HFFc6 (cell line): ENCODE data around the gene CCT8L2. TPM values are rescaled to one million over a fixed set of nuclear protein-coding genes. Genes with fewer than 3 reads are reported as not detected.
"Not testable (repeated sequence)": the region's sequence is repeated elsewhere in the genome, so short reads cannot be mapped to it uniquely, and the experiment has no call there.

Experiments
- DNase-seq: peaks from one replicate; pipeline ENCODE4 v3.0.0-alpha.2; 2018
- H3K27ac Mint-ChIP-seq: 2 replicates; pipeline ENCODE4 v1.8.0; 2020; ENCODE audit warnings: mild to moderate bottlenecking, mixed read lengths
- H3K27me3 Mint-ChIP-seq: 2 replicates; pipeline ENCODE4 v1.8.0; 2021; ENCODE audit warnings: mild to moderate bottlenecking, moderate library complexity, mixed read lengths; ENCODE audit not compliant: insufficient read depth
- H3K36me3 Mint-ChIP-seq: 2 replicates; pipeline ENCODE4 v1.8.0; 2021; ENCODE audit warnings: low read depth, mixed read lengths
- H3K4me1 Mint-ChIP-seq: 2 replicates; pipeline ENCODE4 v1.8.0; 2020; ENCODE audit warnings: low read depth, mixed read lengths
- H3K4me3 Mint-ChIP-seq: 2 replicates; pipeline ENCODE4 v1.8.0; 2020; ENCODE audit warnings: mild to moderate bottlenecking, moderate library complexity, mixed read lengths
- H3K9me3 Mint-ChIP-seq: 2 replicates; pipeline ENCODE4 v1.8.0; 2020; ENCODE audit warnings: mild to moderate bottlenecking, mixed read lengths
- CTCF ChIP-seq: fragments of 200-600 bp; sonication (generic); IDR thresholded peaks from 2 replicates; pipeline ENCODE4 v1.5.0; 2021; ENCODE audit warnings: antibody characterized with exemption, mild to moderate bottlenecking
- total RNA-seq, 6 experiments: library from RNA; stranded (reverse); fragmentation: NEBNext Ultra II Directional; extraction: Animal tissue kit (Norgen Biotek cat#: 25700); gene quantifications; 2 replicates in 1 of 6; 3 replicates in 5 of 6; pipeline ENCODE4 v1.2.3, GENCODE V29; 2021

Gene CCT8L2
- total RNA-seq, 6 experiments from 2014 or later, result not detected

- TF ChIP-seq CTCF, result no peak
- Mint-ChIP-seq H3K27ac (no peak overlapping the region), H3K36me3 (peaks cover under 1% of the 10 kb centered on the region; the same call in 1 of the 2 replicates), H3K27me3 (no peaks in the 10 kb centered on the region; the same call in 1 of the 2 replicates), H3K9me3 (peaks cover 7% of the 10 kb centered on the region), H3K4me3 (no peak overlapping the region), H3K4me1 (no peaks in the 10 kb centered on the region)
- DNase-seq, result no peak
These were observed 29.7 kb downstream of the CCT8L2 start for GRCh38 chr22:16562711-16563554.

- H3K27ac Mint-ChIP-seq, H3K4me1 Mint-ChIP-seq, H3K4me3 Mint-ChIP-seq, H3K36me3 Mint-ChIP-seq, H3K27me3 Mint-ChIP-seq, DNase-seq: not testable (repeated sequence)
- H3K9me3 Mint-ChIP-seq, result peaks cover 14% of the 10 kb centered on the region
These were observed 31.4 kb downstream of the CCT8L2 start for GRCh38 chr22:16561093-16561658.

GRCh38 chr22:16560651-16561050, 32.0 kb downstream of the CCT8L2 start:
- H3K4me1 Mint-ChIP-seq, H3K36me3 Mint-ChIP-seq, H3K27ac Mint-ChIP-seq, H3K27me3 Mint-ChIP-seq, DNase-seq, H3K4me3 Mint-ChIP-seq: not testable (repeated sequence)
- H3K9me3 Mint-ChIP-seq, result peaks cover 16% of the 10 kb centered on the region

- not testable (repeated sequence) for DNase-seq, H3K36me3 Mint-ChIP-seq, H3K27ac Mint-ChIP-seq, H3K4me1 Mint-ChIP-seq, H3K4me3 Mint-ChIP-seq, H3K27me3 Mint-ChIP-seq
- H3K9me3 Mint-ChIP-seq, result peaks cover 22% of the 10 kb centered on the region
These were observed 32.6 kb downstream of the CCT8L2 start for GRCh38 chr22:16559996-16560395.

DNA sequence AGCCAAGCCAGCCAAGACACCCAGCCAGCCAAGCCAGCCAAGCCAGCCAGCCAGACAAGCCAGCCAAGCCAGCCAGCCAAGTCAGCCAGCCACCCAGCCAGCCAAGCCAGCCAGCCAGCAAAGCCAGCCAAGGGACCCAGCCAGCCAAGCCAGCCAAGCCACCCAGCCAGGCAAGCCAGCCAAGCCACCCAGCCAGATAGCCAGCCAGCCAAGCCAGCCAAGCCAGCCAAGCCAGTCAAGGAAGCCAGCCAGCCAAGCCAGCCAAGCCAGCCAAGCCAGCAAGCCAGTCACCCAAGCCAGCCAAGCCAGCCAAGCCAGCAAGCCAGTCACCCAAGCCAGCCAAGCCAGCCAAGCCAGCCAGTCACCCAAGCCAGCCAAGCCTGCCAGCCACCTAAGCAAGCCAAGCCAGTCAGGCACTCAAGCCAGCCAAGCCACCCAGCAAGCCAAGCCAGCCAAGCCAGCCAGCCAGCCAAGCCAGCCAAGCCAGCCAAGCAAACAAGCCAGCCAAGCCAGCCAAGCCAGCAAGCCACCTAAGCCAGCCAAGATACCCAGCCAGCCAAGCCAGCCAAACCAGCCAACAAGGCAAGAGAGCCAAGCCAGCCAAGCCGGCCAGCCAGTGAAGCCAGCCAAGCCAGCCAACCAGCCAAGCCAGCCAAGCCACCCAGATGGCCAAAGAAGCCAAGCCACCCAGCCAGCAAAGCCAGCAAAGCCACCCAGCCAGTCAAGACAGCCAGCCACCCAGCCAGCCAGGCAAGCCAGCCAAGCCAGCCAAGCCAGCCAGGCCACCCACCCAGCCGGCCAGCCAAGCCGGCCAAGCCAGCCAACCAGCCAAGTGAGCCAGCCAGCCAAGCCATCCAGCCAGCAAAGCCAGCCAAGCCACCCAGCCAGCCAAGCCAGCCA, 33.3 kb downstream of the CCT8L2 start:
- H3K27me3 Mint-ChIP-seq, result no peaks in the 10 kb centered on the region; the same call in 1 of the 2 replicates
- H3K9me3 Mint-ChIP-seq, result peaks cover 25% of the 10 kb centered on the region
- TF ChIP-seq CTCF, result no peak
- peaks cover 5% of the 10 kb centered on the region; the same call in 1 of the 2 replicates for H3K36me3 Mint-ChIP-seq
- no peak for DNase-seq
- no peaks in the 10 kb centered on the region for H3K4me1 Mint-ChIP-seq
- H3K4me3 Mint-ChIP-seq, result no peak overlapping the region
- no peak overlapping the region for H3K27ac Mint-ChIP-seq

DNA sequence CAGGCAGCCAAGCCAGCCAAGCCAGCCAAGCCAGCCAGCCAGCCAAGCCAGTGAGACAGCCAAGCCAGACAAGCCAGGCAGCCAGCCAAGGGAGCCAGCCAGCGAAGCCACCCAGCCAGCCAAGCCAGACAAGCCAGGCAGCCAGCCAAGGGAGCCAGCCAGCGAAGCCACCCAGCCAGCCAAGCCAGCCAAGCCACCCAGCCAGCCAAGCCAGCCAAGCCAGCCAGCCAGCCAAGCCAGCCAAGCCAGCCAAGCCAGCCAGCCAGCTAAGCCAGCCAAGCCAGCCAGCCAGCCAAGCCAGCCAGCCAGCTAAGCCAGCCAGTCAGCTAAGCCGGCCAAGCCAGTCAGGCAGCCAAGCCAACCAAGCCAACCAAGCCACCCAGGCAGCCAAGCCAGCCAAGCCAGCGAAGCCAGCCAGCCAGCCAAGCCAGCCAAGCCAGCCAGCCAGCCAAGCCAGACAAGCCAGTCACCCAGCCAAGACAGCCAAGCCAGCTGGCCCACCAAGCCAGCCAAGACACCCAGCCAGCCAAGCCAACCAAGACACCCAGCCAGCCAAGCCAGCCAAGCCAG, 34.1 kb downstream of the CCT8L2 start:
- not testable (repeated sequence) for DNase-seq, H3K4me1 Mint-ChIP-seq, H3K27me3 Mint-ChIP-seq, H3K36me3 Mint-ChIP-seq, H3K27ac Mint-ChIP-seq, H3K4me3 Mint-ChIP-seq
- peaks cover 33% of the 10 kb centered on the region for H3K9me3 Mint-ChIP-seq

DNA sequence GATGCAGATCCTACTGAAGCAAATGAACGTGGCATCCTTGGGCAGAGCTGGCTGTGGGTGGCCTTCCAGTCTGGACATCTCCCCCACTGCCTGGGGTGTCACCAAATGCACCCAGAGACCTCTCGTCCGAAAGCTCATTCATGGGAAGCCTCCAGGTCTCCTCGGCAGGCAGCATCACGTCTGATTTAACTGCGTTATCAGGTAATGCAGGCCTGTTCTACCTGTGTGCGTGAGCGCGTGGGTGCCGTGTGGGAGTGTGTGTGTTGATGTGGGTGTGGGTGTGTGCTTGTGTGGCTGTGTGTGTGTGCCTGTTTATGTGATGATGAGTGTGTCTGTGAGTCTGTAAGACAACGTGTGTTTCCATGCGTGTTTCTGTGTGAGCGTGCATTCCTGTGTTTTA, 35.1 kb downstream of the CCT8L2 start:
- not testable (repeated sequence) for H3K4me3 Mint-ChIP-seq, H3K27me3 Mint-ChIP-seq, H3K36me3 Mint-ChIP-seq, DNase-seq, H3K27ac Mint-ChIP-seq, H3K4me1 Mint-ChIP-seq
- peaks cover 35% of the 10 kb centered on the region for H3K9me3 Mint-ChIP-seq

GRCh38 chr22:16555077-16555994, 37.3 kb downstream of the CCT8L2 start:
- not testable (repeated sequence) for H3K27ac Mint-ChIP-seq, H3K4me1 Mint-ChIP-seq, H3K27me3 Mint-ChIP-seq, DNase-seq, H3K36me3 Mint-ChIP-seq, H3K4me3 Mint-ChIP-seq
- H3K9me3 Mint-ChIP-seq, result peaks cover 39% of the 10 kb centered on the region

- H3K27ac Mint-ChIP-seq, H3K27me3 Mint-ChIP-seq, DNase-seq: not testable (repeated sequence)
These were observed 49.3 kb downstream of the CCT8L2 start for GRCh38 chr22:16543310-16543709.

More at GRCh38 chr22:16543310-16543709, 49.3 kb downstream of the CCT8L2 start:
- not testable (repeated sequence) for H3K4me3 Mint-ChIP-seq, H3K36me3 Mint-ChIP-seq, H3K4me1 Mint-ChIP-seq
- peaks cover 17% of the 10 kb centered on the region for H3K9me3 Mint-ChIP-seq
